ENCODE data around the gene DNM1. TPM values are rescaled to one million over a fixed set of nuclear protein-coding genes. Genes with fewer than 3 reads are reported as not detected.

DNM1 gene
- total and polyA plus RNA-seq, 10 of the 15 experiments (the other 5 are each of a cell fraction or from before 2014, with no cell fraction given): 0.06 to 0.67 (median 0.19) TPM; not detected in 3

DNA sequence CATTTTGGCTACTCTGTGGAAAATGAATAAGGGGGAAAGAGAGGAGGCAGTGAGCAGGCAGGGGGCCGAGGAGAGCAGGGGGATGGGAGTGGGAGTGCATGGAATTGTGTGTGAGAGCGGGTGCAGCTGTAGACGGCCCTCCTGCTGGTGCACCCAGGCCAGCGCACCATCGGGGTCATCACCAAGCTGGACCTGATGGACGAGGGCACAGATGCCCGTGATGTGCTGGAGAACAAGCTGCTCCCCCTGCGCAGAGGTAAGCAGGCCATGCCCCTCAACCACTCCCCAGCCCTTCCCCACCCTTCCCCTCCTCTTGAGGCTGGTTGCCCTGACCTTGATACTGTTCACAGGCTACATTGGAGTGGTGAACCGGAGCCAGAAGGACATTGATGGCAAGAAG is 16.7 kb downstream of the DNM1 start:
- H4K20me1 ChIP-seq (ENCODE audit: control insufficient read depth, insufficient read depth): no peaks in the 10 kb centered on the region
- H3K4me1 ChIP-seq (ENCODE audit: control insufficient read depth, insufficient read depth, low read length): peaks cover 5% of the 10 kb centered on the region; the same call in 1 of the 2 replicates
- 55% methylated on average over 9 of the region's 9 CpGs for WGBS (ENCODE audit: insufficient coverage, insufficient replicate concordance, low lambda C conversion rate, missing lambda C conversion rate)
- H3K4me2 ChIP-seq (ENCODE audit: control insufficient read depth, insufficient read depth): no peak overlapping the region
- no peak overlapping the region for H3K9ac ChIP-seq (ENCODE audit: control insufficient read depth, insufficient read depth, low read length)
- ATAC-seq (no peak), FAIRE-seq (no peak), DNase-seq (ENCODE audit: low read depth, low spot score) (no peak)
- POLR2A ChIA-PET: no interaction called here
- H3K27me3 ChIP-seq (replicated peaks in 1 of 2; ENCODE audit: control insufficient read depth in 2 of 2, insufficient read depth in 2 of 2, low read length in 1 of 2): no peaks in the 10 kb centered on the region; a peak in 2 of 4 replicates
- CTCF ChIA-PET: interaction anchor here (1.1 kb wide), 1 partner anchor 153 kb away, joined by 3 read pairs; the partner anchor contains the start of gene NAIF1
- TF ChIP-seq PAX5 (IDR thresholded peaks at IDR 0.05; ENCODE audit: borderline replicate concordance, low read depth, low read length): no peak
- no peak for TF ChIP-seq BMI1 (IDR thresholded peaks at IDR 0.05; ENCODE audit: borderline replicate concordance)
- no peak for TF ChIP-seq SPI1 (IDR thresholded peaks at IDR 0.05; ENCODE audit: borderline replicate concordance, insufficient read depth, low read depth, low read length)
- no peak for TF ChIP-seq ZNF622 (IDR thresholded peaks at IDR 0.05)
- TF ChIP-seq HCFC1 (IDR thresholded peaks at IDR 0.05; ENCODE audit: low read length): no peak
- no peak for TF ChIP-seq YBX1 (IDR thresholded peaks at IDR 0.05)
- no peak for TF ChIP-seq IKZF1 (conservative IDR thresholded peaks at IDR 0.05)
- TF ChIP-seq NR2C2 (IDR thresholded peaks at IDR 0.05; ENCODE audit: borderline replicate concordance, control insufficient read depth, insufficient read length, low read depth): no peak
- no peak for TF ChIP-seq LARP7 (IDR thresholded peaks at IDR 0.05)
- no peak for TF ChIP-seq MEF2B (IDR thresholded peaks at IDR 0.05; ENCODE audit: partially characterized antibody, poor library complexity, severe bottlenecking)
- TF ChIP-seq EED (IDR thresholded peaks at IDR 0.05; ENCODE audit: low read depth): no peak
- no peak overlapping the region for H2AFZ ChIP-seq (ENCODE audit: control insufficient read depth, low read depth, low read length)
- in situ Hi-C loops (cut with MboI): no loop called here
- H3K4me3 ChIP-seq: no peak overlapping the region
- intact Hi-C loops (cut with micrococcal nuclease; ENCODE audit: unreplicated experiment): no loop called here
- H3K9me3 ChIP-seq (replicated peaks; ENCODE audit: control insufficient read depth, insufficient read depth, low read length): no peaks in the 10 kb centered on the region
- no peaks in the 10 kb centered on the region for H3K79me2 ChIP-seq (ENCODE audit: control insufficient read depth, insufficient read depth, low read length)
- H3K27ac ChIP-seq (ENCODE audit: control insufficient read depth, insufficient read depth): no peak overlapping the region
- SMC1A ChIA-PET (ENCODE audit: uncharacterized antibody, unreplicated experiment): no interaction called here
- H3K36me3 ChIP-seq (ENCODE audit: control insufficient read depth in 2 of 2, insufficient read depth in 2 of 2, low read length in 1 of 2): no peaks in the 10 kb centered on the region
- no TSS peak for BruUV-seq (replicated peaks)
- RAD21 ChIA-PET (ENCODE audit: unreplicated experiment): no interaction called here
